ENCODE measurements around the gene ADGRL3.

ADGRL3 gene

DNA sequence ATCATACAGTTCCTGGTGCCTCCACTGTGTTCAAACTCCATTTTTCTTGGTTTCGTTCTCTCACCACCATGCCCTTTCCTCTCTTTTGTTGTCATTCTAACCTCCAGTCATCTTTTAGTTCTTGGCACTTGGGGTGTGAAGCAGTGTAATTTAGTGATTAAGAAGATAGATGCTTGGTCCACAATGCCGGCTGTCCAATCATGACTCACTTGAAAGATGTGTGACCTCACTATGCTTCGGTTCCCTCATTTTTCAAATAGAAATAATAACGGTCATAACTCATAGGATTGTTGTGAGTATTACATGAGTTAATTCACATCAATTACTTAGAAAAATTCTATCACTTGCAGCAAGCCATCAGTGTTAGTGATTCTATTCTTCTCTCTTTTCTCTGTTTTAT is 327.8 kb downstream of the ADGRL3 start:
- no peaks in the 10 kb centered on the region for H3K36me3 ChIP-seq (ENCODE audit: control insufficient read depth in 1 of 2, insufficient read depth in 2 of 2, low read length in 2 of 2)
- no peaks in the 10 kb centered on the region for H3K4me1 ChIP-seq (ENCODE audit: control insufficient read depth in 1 of 2, insufficient read depth in 2 of 2, low read length in 2 of 2)
- H3K4me3 ChIP-seq (ENCODE audit: low read depth in 1 of 2, low read length in 2 of 2): no peak overlapping the region
- no peak overlapping the region for H3K9ac ChIP-seq (ENCODE audit: low read depth in 1 of 2, low read length in 2 of 2)
- no peaks in the 10 kb centered on the region for H3K27me3 ChIP-seq (ENCODE audit: control insufficient read depth in 1 of 2, insufficient read depth in 2 of 2, low read length in 2 of 2)
- H3K27ac ChIP-seq (ENCODE audit: low read depth, low read length): no peak overlapping the region
- no peaks in the 10 kb centered on the region for H3K9me3 ChIP-seq (ENCODE audit: control insufficient read depth in 1 of 2, low read length in 2 of 2)

DNA sequence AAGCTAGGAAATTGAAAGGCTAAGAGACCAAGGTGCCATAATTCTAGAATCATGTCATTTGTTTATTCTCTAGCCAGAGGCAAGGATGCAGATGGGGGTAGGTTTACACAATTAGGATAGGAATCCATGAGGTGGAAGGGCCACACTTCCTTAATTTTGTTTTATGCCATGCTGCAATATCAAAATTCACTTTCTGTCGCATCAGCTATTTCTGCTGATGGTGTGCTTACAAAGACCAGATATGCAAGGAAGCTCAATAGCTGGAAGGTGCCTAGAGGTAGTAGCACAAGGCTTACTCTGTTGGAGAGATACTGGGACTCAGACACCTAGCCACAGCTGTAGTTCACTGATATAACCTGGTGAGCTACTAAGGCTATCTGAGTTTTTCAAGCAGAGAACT is 328.5 kb downstream of the ADGRL3 start:
- Histone ChIP-seq H3K9me3 (ENCODE audit: control insufficient read depth in 1 of 2, low read length in 2 of 2) (no peaks in the 10 kb centered on the region), H3K27me3 (ENCODE audit: control insufficient read depth in 1 of 2, insufficient read depth in 2 of 2, low read length in 2 of 2) (no peaks in the 10 kb centered on the region), H3K4me1 (ENCODE audit: control insufficient read depth in 1 of 2, insufficient read depth in 2 of 2, low read length in 2 of 2) (no peaks in the 10 kb centered on the region), H3K4me3 (ENCODE audit: low read depth in 1 of 2, low read length in 2 of 2) (no peak overlapping the region), H3K9ac (ENCODE audit: low read depth in 1 of 2, low read length in 2 of 2) (no peak overlapping the region), H3K27ac (ENCODE audit: low read depth, low read length) (no peak overlapping the region), H3K36me3 (ENCODE audit: control insufficient read depth in 1 of 2, insufficient read depth in 2 of 2, low read length in 2 of 2) (no peaks in the 10 kb centered on the region)

DNA sequence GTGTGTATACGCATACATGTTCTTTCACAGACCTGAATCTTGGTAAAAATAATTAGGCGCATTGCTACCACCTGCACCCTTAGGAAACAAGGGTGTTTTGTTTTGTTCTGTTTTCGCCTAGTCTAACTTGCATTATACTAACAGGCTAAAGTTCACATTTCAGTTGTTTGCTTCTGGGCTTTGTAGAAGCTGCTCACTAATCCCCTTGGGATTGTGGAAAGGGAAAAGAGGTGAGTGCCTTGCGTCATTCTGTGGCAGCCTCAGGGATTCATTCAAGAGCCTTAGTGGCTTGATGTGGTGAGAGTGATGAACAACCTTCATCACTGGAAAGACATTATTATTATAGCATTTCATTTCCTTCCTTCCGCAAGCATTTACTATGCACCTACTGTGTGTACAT is 331.1 kb downstream of the ADGRL3 start:
- Histone ChIP-seq H3K27ac (ENCODE audit: low read depth, low read length) (no peak overlapping the region), H3K27me3 (ENCODE audit: control insufficient read depth in 1 of 2, insufficient read depth in 2 of 2, low read length in 2 of 2) (no peaks in the 10 kb centered on the region), H3K4me3 (ENCODE audit: low read depth in 1 of 2, low read length in 2 of 2) (no peak overlapping the region), H3K36me3 (ENCODE audit: control insufficient read depth in 1 of 2, insufficient read depth in 2 of 2, low read length in 2 of 2) (no peaks in the 10 kb centered on the region), H3K9ac (ENCODE audit: low read depth in 1 of 2, low read length in 2 of 2) (no peak overlapping the region), H3K9me3 (ENCODE audit: control insufficient read depth in 1 of 2, low read length in 2 of 2) (no peaks in the 10 kb centered on the region), H3K4me1 (ENCODE audit: control insufficient read depth in 1 of 2, insufficient read depth in 2 of 2, low read length in 2 of 2) (no peaks in the 10 kb centered on the region)

DNA sequence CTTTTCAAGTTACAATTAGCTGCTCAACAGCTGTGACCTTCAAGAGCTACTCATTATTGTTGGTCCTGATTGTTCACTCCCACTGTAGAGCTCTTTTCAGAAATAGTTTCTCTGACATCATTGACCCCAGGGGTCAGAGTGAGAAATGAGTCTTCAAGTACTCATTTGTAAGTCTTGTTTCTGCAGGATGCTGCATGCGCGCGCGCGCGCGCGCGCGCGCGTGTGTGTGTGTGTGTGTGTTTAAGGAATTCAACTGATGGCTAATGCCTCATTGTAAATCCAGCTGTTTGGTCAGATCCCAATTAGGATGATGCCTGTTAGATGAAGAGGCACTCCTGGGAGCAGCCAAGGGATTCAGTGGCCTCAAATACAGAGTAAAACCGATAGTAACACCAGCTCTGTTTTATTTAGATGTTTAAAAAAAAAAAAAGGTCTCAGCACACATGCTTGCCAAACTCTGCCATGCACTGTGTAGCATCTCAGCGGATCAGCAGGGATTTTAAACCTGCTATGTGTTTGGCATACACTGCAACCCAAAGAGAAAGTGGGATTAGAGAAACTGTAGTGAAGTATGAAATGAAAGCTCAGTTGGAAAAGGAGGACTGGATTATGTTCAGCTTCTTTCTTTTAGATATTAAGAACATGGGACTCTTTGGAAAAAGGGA is 332.3 kb downstream of the ADGRL3 start:
- H3K9me3 ChIP-seq (ENCODE audit: control insufficient read depth in 1 of 2, low read length in 2 of 2): no peaks in the 10 kb centered on the region
- H3K27me3 ChIP-seq (ENCODE audit: control insufficient read depth in 1 of 2, insufficient read depth in 2 of 2, low read length in 2 of 2): no peaks in the 10 kb centered on the region
- no peaks in the 10 kb centered on the region for H3K4me1 ChIP-seq (ENCODE audit: control insufficient read depth in 1 of 2, insufficient read depth in 2 of 2, low read length in 2 of 2)
- H3K4me3 ChIP-seq (ENCODE audit: low read depth in 1 of 2, low read length in 2 of 2): no peak overlapping the region
- no peak overlapping the region for H3K27ac ChIP-seq (ENCODE audit: low read depth, low read length)
- H3K36me3 ChIP-seq (ENCODE audit: control insufficient read depth in 1 of 2, insufficient read depth in 2 of 2, low read length in 2 of 2): no peaks in the 10 kb centered on the region
- H3K9ac ChIP-seq (ENCODE audit: low read depth in 1 of 2, low read length in 2 of 2): no peak overlapping the region

DNA sequence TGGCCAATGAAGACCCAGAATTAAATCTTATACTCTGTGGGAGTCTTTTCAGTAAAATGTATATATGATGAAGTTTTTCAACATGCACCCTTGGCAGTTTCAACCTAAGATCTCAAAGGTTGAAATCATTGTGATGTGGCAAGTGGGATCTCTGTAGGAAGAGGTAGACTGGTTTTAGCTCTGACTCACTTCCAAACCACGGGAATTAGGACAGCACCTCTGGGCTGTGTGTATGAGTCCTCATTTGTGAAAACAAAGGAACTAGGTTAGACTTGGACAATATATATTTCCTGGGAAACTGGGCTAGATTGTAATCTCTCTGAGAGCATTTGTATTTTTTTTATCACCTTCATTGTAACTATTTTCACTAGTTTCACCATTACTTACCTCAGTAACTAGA is 333.0 kb downstream of the ADGRL3 start:
- no peaks in the 10 kb centered on the region for H3K27me3 ChIP-seq (ENCODE audit: control insufficient read depth in 1 of 2, insufficient read depth in 2 of 2, low read length in 2 of 2)
- H3K9me3 ChIP-seq (ENCODE audit: control insufficient read depth in 1 of 2, low read length in 2 of 2): no peaks in the 10 kb centered on the region
- no peak overlapping the region for H3K4me3 ChIP-seq (ENCODE audit: low read depth in 1 of 2, low read length in 2 of 2)

DNA sequence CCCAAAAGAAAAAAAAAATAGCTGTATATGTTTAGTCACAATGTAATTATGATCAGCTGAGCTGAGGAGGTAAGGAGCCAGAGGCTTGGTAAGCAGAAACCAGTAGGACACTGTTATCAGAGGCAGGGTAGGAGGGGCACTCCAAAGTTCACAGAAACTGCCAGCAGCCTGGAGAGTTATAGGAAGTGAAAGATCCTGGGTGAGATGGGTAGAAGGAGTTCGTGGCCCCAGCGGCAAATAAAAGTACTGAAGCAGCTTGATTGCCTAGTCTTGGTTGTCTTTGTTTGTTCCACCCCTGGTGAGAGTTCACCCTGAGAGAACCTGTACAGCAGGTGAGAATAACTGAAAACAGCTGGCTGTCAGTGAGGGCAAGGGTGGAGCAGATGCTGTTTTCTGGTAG is 340.8 kb downstream of the ADGRL3 start:
- no peaks in the 10 kb centered on the region for H3K27me3 ChIP-seq (ENCODE audit: control insufficient read depth in 1 of 2, insufficient read depth in 2 of 2, low read length in 2 of 2)
- peaks cover 4 to 10% of the 10 kb centered on the region in 2 donors for H3K4me1 ChIP-seq (ENCODE audit: control insufficient read depth in 1 of 2, insufficient read depth in 2 of 2, low read length in 2 of 2)
- no peak overlapping the region for H3K27ac ChIP-seq (ENCODE audit: low read depth, low read length)
- no peaks in the 10 kb centered on the region for H3K9me3 ChIP-seq (ENCODE audit: control insufficient read depth in 1 of 2, low read length in 2 of 2)
- no peaks in the 10 kb centered on the region for H3K36me3 ChIP-seq (ENCODE audit: control insufficient read depth in 1 of 2, insufficient read depth in 2 of 2, low read length in 2 of 2)
- no peak overlapping the region for H3K4me3 ChIP-seq (ENCODE audit: low read depth in 1 of 2, low read length in 2 of 2)
- no peak overlapping the region for H3K9ac ChIP-seq (ENCODE audit: low read depth in 1 of 2, low read length in 2 of 2)

More for the DNA sequence above, 333.0 kb downstream of the ADGRL3 start:
- no peak overlapping the region for H3K9ac ChIP-seq (ENCODE audit: low read depth in 1 of 2, low read length in 2 of 2)
- no peaks in the 10 kb centered on the region for H3K4me1 ChIP-seq (ENCODE audit: control insufficient read depth in 1 of 2, insufficient read depth in 2 of 2, low read length in 2 of 2)
- H3K27ac ChIP-seq (ENCODE audit: low read depth, low read length): no peak overlapping the region
- no peaks in the 10 kb centered on the region for H3K36me3 ChIP-seq (ENCODE audit: control insufficient read depth in 1 of 2, insufficient read depth in 2 of 2, low read length in 2 of 2)

DNA sequence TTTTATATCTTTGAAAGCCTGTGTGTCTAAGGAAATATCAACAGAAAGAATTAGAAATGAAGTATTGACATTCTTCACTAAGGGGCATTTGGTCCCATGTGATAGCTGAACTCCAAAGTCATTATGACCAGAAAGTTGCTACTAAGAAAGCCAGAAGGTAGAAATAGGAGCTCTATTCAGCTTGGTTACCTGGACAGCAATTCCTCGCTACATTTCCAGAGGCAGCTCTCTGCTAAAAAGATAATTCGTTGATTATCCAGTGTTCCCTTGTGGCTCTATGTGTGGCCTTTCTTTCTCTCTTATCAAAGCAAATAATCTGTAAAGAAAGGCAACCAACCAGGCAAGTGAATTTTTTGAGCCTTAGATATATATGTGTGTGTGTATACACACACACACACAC is 341.3 kb downstream of the ADGRL3 start:
- H3K9ac ChIP-seq (ENCODE audit: low read depth in 1 of 2, low read length in 2 of 2): no peak overlapping the region
- H3K27ac ChIP-seq (ENCODE audit: low read depth, low read length): peak overlapping the region; percentile 27
- H3K9me3 ChIP-seq (ENCODE audit: control insufficient read depth in 1 of 2, low read length in 2 of 2): no peaks in the 10 kb centered on the region
- H3K36me3 ChIP-seq (ENCODE audit: control insufficient read depth in 1 of 2, insufficient read depth in 2 of 2, low read length in 2 of 2): no peaks in the 10 kb centered on the region
- no peak overlapping the region for H3K4me3 ChIP-seq (ENCODE audit: low read depth in 1 of 2, low read length in 2 of 2)
- no peaks in the 10 kb centered on the region for H3K27me3 ChIP-seq (ENCODE audit: control insufficient read depth in 1 of 2, insufficient read depth in 2 of 2, low read length in 2 of 2)
- peaks cover 4 to 10% of the 10 kb centered on the region in 2 donors for H3K4me1 ChIP-seq (ENCODE audit: control insufficient read depth in 1 of 2, insufficient read depth in 2 of 2, low read length in 2 of 2)

DNA sequence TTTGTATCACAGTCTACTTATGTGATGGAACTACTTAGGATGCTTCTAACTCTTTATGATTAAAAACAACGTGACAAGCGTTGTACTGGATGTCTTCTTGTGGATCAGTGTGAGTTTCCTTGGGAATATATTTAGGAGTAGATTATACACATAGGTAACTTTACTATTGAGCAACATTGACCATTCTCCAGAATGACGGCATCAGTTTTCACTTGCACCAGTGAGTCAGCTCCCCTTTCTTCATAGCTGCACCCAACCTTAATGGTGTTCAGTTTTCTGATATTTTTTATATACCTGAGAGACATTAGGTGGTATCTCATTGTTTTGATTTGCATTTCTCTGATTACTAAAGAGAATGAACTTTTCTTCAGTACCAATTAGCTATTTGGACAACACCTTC is 343.9 kb downstream of the ADGRL3 start:
- no peaks in the 10 kb centered on the region for H3K9me3 ChIP-seq (ENCODE audit: control insufficient read depth in 1 of 2, low read length in 2 of 2)
- H3K27me3 ChIP-seq (ENCODE audit: control insufficient read depth in 1 of 2, insufficient read depth in 2 of 2, low read length in 2 of 2): no peaks in the 10 kb centered on the region
- peaks cover 4 to 10% of the 10 kb centered on the region in 2 donors for H3K4me1 ChIP-seq (ENCODE audit: control insufficient read depth in 1 of 2, insufficient read depth in 2 of 2, low read length in 2 of 2)
- no peaks in the 10 kb centered on the region for H3K36me3 ChIP-seq (ENCODE audit: control insufficient read depth in 1 of 2, insufficient read depth in 2 of 2, low read length in 2 of 2)
- H3K27ac ChIP-seq (ENCODE audit: low read depth, low read length): no peak overlapping the region
- H3K9ac ChIP-seq (ENCODE audit: low read depth in 1 of 2, low read length in 2 of 2): no peak overlapping the region
- no peak overlapping the region for H3K4me3 ChIP-seq (ENCODE audit: low read depth in 1 of 2, low read length in 2 of 2)

DNA sequence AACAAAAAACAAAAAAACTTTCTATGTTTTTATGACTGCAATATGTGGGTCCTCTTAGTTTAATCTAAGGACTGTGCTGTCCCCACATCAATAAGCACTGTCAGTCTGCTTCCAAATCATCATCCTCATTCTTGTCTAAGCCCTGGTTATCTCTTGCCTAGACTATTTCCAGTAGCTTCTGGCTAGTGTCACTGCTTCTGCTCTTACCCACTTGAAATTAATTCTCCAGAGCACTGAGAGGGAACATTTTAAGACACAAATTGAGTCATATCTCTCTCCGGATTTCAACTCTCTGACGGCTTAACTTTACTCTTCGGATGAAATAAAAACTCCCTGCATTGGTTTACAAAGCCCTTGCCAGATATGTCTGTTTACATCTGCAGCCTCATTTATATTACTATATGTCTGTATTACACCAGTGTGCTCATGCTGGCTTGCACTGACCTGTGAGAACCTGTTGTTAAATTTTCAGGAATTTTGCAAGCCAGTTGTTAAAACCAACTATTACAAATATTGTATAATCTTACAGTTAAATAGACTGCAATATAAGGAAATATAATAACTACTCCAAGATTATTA is 345.9 kb downstream of the ADGRL3 start:
- Histone ChIP-seq H3K36me3 (ENCODE audit: control insufficient read depth in 1 of 2, insufficient read depth in 2 of 2, low read length in 2 of 2) (no peaks in the 10 kb centered on the region), H3K4me3 (ENCODE audit: low read depth in 1 of 2, low read length in 2 of 2) (no peak overlapping the region), H3K27ac (ENCODE audit: low read depth, low read length) (no peak overlapping the region)

DNA sequence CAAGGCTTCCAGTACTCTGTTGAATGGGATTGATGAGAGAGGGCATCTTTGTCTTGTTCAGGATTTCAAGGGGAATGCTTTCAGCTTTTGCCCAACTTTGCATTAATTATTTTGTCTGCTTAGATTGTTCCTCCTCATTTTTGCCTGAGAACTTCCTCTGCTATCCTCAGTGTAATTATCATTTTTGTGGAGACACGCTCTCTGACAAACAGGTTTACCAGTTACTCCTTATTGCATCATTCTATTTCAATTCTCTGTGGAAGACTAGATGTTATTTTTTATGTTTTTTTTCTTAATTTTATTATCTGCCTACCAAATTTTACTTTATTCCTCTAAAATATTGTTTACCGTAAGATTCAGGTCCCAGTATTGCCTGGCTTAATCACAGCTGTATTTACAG is 349.2 kb downstream of the ADGRL3 start:
- no peaks in the 10 kb centered on the region for H3K27me3 ChIP-seq (ENCODE audit: control insufficient read depth in 1 of 2, insufficient read depth in 2 of 2, low read length in 2 of 2)
- no peak overlapping the region for H3K4me3 ChIP-seq (ENCODE audit: low read depth in 1 of 2, low read length in 2 of 2)
- H3K4me1 ChIP-seq (ENCODE audit: control insufficient read depth in 1 of 2, insufficient read depth in 2 of 2, low read length in 2 of 2): no peaks in the 10 kb centered on the region
- H3K36me3 ChIP-seq (ENCODE audit: control insufficient read depth in 1 of 2, insufficient read depth in 2 of 2, low read length in 2 of 2): no peaks in the 10 kb centered on the region
- H3K9me3 ChIP-seq (ENCODE audit: control insufficient read depth in 1 of 2, low read length in 2 of 2): no peaks in the 10 kb centered on the region
- no peak overlapping the region for H3K27ac ChIP-seq (ENCODE audit: low read depth, low read length)
- no peak overlapping the region for H3K9ac ChIP-seq (ENCODE audit: low read depth in 1 of 2, low read length in 2 of 2)

More for the DNA sequence above, 345.9 kb downstream of the ADGRL3 start:
- no peaks in the 10 kb centered on the region for H3K9me3 ChIP-seq (ENCODE audit: control insufficient read depth in 1 of 2, low read length in 2 of 2)
- peaks cover 0 to 10% of the 10 kb centered on the region in 2 donors for H3K4me1 ChIP-seq (ENCODE audit: control insufficient read depth in 1 of 2, insufficient read depth in 2 of 2, low read length in 2 of 2)
- H3K27me3 ChIP-seq (ENCODE audit: control insufficient read depth in 1 of 2, insufficient read depth in 2 of 2, low read length in 2 of 2): no peaks in the 10 kb centered on the region
- H3K9ac ChIP-seq (ENCODE audit: low read depth in 1 of 2, low read length in 2 of 2): no peak overlapping the region
